Skin epidermis (tissue), 12 donors: ENCODE measurements around the gene CCNB2.
"Not testable (repeated sequence)": the region's sequence is repeated elsewhere in the genome, so short reads cannot be mapped to it uniquely, and the experiment has no call there.

Experiments
- H3K27ac ChIP-seq, 21 experiments: fragments of 200-600 bp; sonication (generic) in 11 of 21; one replicate each; pipeline ENCODE4 v1.5.0; 2020; ENCODE audit warnings: mild to moderate bottlenecking in 3 of 21, inconsistent platforms in 2 of 21, moderate library complexity in 2 of 21
- H3K4me3 ChIP-seq, 7 experiments: fragments of 200-600 bp; sonication (generic) in 2 of 7; one replicate each; pipeline ENCODE4 v1.5.0; 2020; ENCODE audit warnings: inconsistent platforms in 2 of 7, mild to moderate bottlenecking in 2 of 7, moderate library complexity in 1 of 7

CCNB2 gene

DNA sequence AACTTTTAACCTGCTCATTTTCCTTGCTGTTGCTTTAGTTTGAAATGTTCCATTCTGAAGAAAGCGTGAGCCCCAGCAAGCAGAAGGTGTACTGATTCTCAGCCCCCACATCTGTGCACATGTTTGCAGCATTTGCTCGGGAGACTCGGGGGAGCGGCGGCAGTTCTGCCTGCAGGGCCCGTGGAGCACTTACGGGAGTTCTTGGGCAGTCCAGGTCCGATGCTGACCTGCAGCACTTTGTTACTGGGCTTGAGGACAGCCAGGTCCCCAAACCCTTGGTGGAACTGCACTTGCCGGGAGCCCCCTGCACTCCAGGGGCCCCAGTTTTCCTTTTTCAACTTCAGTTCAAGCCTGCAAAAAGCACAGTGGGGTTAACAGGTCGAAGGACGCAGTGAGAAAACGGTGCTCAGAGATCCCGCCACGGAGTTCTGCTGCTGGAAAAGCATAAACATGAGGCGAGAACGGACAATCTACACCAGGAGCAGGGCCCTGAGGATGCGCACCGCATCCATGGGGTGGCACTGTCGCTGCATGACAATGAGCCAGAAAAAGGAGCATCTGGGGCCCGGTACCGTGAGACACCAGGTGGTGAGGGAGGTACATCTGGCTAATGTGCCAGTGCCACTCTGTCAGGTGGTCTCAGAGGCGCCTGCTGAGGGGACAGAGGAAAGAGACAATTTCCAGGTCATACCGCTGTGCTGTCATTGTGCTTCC is 56.1 kb downstream of the CCNB2 start:
- no peak overlapping the region for H3K27ac ChIP-seq
- no peak overlapping the region for H3K4me3 ChIP-seq

DNA sequence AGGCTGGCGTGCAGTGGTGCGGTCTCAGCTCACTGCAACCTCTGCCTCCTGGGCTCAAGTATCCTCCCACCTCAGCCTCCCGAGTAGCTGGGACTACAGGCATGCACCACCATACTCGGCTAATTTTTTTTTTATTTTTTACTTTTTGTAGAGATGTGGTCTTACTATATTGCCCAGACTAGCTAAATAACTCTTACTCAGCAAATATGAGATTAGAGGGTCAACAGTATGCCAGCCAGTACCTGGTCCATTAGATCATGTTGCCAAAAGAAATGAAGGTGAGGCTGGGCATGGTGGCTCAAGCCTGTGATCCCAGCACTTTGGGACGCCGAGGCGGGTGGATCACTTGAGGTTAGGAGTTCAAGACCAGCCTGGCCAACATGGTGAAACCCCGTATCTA is 57.1 kb downstream of the CCNB2 start:
- H3K4me3 ChIP-seq, H3K27ac ChIP-seq: not testable (repeated sequence)

DNA sequence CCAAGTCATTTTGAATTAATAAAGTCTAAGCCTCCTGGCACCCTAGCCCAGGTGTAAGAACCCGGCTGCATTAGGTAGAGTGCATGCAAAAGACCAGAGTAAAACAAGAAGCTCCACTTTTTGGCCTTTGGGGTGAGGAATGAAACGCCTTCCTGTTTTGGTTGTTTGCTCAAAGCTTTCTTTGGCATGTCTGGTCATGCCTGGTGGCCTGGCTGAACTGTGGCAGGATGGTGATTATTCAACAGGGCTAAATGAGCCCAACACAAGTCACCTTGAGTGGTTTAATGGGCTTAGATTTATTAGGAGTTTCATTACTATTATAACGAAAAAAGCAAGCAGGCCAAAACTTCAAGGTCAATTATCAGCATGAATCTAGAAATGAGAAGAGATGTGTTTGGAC is 60.8 kb downstream of the CCNB2 start:
- Histone ChIP-seq H3K27ac (peak overlapping the region in 20 of 21 experiments; percentile 7 to 89 (median 70)), H3K4me3 (no peak overlapping the region)

DNA sequence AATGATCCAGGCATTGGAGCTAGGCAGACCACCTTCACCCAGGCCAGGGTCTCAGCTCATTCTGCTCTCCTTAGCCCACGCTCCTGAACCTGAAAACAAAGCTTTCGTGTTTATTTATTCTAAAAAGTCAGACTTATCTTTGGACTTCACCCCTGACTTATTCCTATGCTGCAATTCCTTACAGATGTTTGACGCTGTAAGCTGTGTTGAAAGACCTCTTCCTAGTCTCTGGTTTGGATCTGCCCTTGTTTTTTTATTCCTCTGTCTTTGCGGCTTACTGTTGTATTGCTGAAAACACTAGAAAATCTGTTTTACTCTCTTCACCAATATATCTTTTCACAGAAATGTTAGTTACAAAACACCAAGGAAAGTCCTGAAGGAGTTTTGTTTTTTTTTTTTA is 61.2 kb downstream of the CCNB2 start:
- Histone ChIP-seq H3K27ac (peak overlapping the region in 20 of 21 experiments; percentile 7 to 89 (median 67)), H3K4me3 (no peak overlapping the region)

DNA sequence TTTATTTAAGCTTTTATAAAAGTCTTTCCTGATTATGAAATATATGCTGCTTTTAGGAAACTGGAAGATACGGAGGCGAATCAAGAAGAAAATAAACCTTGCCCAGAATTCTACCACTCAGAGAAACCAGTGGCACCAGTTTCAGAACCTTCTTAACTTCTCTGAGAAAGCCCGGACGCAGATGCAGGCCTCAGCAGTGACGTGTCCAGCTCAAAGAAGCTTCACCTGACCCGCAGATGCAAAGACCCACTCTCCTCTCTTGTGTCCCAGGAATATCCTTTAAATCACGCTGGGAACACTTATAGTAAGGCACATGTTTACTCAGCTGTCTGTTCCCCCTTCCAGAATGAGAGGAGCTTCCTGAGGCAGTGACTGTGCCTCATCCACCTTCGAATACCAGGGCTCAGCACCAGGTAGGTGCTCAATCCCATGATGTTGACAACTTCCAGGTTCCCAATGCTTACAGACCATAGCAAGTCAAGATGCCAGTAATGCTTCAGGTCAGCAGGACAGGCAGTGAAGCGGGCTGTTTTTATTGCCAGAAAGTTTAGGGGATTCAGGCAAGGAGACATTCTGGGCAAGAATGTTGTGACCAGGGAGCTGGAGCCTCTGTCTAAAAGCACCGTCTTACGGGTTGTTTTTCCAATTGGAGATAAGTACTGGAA is 61.8 kb downstream of the CCNB2 start:
- Histone ChIP-seq H3K4me3 (no peak overlapping the region), H3K27ac (peak overlapping the region in 19 of 21 experiments; percentile 35 to 89 (median 71))

DNA sequence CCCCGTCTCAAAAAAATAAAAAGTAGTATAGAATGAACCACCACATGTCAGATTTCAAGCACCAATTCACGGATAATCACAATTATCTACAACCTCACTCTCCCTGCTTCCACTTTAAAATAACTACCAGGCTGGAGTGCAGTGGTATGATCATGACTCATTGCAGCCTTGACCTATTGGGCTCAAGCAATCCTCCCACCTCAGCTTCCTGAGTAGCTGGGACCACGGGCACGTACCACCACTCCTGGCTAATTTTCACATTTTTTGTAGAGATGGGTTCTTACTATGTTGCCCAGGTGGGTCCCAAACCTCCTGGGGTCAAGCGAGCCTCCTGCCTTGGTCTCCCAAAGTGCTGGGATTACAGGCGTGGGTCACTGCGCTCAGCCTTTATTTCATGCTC is 63.6 kb downstream of the CCNB2 start:
- no peak overlapping the region for H3K4me3 ChIP-seq
- peak overlapping the region in 14 of 21 experiments; percentile 7 to 89 (median 78) for H3K27ac ChIP-seq

DNA sequence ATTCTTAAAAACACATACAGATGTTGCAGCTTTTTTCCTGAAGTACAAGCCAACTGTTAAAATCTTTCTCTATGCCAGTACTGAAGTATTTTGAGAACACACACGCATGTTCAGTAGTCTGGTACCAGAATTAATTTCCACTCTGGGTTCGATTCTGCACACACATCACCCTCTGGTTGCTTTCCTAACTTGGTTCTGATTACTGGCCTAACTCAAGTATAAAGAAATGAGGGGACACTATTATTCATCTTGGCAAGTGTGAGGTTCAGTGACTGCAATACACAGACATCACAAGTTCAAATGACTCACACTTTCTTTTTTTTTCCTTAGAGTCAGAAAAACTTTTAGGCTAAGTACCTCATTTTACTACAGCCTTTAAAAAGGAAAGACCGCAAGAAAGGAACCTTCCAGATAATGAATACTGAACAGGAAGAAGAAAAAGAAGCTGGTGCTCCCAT is 64.3 kb downstream of the CCNB2 start:
- H3K4me3 ChIP-seq: no peak overlapping the region
- peak overlapping the region in 19 of 21 experiments; percentile 11 to 89 (median 78) for H3K27ac ChIP-seq

DNA sequence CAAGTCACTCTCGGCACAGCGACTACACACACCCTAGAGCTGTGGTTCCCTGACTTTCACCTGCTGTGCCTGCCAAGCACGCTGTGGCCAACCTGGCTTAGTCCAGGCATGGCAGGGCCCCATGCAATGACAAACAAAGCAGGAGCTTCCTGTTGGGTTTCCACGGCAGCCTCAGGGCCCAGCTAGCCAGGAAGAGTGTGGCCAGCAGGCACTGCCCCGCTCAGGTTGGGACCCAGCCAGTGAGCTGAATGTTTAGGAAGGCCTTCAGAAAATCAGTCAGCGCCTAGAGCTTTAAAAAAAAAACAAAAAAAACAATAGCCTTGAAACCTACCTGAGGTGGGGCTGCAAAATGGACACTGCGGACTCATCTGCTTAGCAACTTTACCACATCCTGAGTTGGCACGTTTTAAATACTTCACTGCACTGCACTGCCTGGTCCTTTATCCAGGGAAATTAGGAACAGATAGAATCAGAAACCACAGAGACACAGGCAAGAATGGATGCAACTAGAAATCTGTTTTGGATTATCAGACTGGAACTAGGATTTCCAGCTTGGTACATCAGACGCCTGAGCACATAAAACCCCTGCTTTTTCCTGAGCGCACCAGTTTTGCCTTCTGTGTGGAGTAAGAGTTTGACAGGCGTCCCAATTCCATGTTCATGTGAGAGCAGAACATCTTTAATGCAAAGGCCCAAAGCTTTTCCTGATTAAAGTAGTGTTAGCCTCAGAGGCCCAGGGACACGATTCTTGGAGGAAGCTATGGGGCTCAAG is 65.5 kb downstream of the CCNB2 start:
- no peak overlapping the region for H3K4me3 ChIP-seq
- peak overlapping the region in 20 of 21 experiments; percentile 49 to 89 (median 77) for H3K27ac ChIP-seq

DNA sequence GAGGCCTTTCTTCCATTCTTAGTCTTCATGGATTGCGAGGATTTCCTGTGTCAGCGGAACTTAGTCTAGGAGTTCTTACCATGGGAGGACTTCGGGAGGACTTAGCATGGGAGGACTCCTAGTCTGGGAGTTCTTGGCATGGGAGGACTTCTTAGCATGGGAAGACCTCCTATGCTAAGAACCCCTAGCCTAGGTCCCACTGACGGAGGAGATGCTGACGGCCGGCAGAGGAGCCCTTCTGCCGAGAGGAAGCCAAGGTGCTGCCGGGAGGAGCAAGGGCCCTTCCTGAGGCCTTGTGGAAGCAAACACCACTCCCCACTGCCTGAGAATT is 66.1 kb downstream of the CCNB2 start:
- Histone ChIP-seq H3K27ac (peak overlapping the region in 20 of 21 experiments; percentile 7 to 89 (median 73)), H3K4me3 (no peak overlapping the region)

DNA sequence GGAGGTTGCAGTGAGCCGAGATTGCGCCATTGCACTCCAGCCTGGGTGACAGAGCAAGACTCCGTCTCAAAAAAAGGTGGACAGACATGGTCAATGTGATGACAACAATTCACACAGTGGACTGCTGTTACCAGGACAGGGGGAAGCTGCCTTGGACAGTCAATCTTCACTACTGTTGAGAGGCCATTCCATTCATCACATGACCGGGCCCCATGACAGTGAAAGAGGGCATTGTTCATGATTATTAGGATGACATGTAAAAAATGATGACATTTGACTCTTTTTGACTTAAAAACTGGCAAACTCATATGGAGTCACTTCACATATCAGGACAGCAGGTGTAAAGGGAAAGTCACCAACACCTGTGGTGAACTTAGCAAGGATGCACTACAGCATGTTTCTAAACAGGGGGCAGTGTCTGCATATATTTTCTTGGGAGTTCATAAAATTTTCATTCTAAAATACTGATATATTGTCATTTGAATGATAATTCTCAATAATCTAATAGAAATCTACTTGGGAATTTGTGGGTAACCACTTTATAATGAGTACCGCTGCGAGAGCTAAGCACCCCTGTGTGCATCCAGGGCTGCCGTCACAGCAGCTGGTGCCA is 67.4 kb downstream of the CCNB2 start:
- Histone ChIP-seq H3K4me3 (no peak overlapping the region), H3K27ac (peak overlapping the region in 3 of 21 experiments; percentile 82 to 87 (median 85))

DNA sequence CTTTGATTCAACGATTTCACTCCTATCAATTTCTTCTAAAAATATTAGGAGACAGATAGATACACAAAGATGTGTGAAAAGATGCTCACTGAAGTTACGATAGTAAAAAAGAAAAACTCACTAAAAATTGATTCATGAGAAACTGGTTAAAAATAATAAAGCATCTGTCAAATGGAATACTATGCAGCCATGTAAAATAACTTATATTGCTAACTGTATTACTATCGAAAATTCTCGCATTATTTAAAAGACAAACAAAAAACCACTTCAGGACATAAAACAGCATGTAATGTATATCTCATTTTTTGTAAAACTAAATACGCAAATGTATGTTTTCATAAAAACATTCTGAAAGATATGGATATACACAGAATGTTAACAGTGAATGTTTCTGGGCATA is 68.2 kb downstream of the CCNB2 start:
- no peak overlapping the region for H3K4me3 ChIP-seq
- no peak overlapping the region for H3K27ac ChIP-seq

DNA sequence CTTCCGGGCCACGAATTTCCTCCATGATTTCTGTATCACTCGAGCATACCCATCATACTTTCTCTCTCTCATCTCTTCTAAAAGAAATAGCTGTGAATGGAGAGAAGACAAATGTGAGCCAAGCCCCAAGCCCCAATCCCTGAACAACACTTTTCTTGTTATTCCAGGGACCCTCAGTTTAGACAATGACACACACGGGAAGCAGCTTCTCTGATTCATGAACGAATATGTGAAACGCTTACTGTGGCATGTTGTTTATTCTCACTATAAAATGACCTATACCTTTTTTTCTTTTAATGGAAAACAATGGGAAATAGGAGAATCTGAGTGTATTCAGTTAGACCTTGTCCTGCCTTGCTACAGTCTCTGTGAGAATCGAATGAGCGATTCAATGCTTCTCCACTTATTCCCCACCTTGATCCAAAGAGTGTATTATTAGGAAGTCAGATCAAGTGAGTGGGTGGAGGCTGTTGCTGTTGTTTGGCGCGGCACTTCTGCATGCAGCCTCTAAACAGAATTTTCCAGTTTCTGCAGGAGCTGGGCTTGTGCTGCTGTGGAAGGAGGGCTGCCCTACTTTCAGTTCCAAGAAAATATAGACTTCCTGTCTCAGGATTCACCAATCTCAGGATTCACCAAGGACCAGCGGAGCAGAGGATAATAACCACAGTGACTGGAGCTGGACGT is 69.3 kb downstream of the CCNB2 start:
- Histone ChIP-seq H3K4me3 (no peak overlapping the region), H3K27ac (peak overlapping the region in 17 of 21 experiments; percentile 30 to 80 (median 69))
